Measurements from ENCODE around the gene ZNF84.

The ZNF84 gene

GRCh38 chr12:133061954-133062353 lies 24.6 kb downstream of the ZNF84 start:
- Histone ChIP-seq H3K4me2 (ENCODE audit: low read depth, low read length) (no peak overlapping the region), H3K36me3 (replicated peaks; ENCODE audit: insufficient read depth, low read length) (no peaks in the 10 kb centered on the region), H2AFZ (ENCODE audit: low read length) (no peak overlapping the region), H3K79me2 (ENCODE audit: low read length) (no peaks in the 10 kb centered on the region), H3F3A (ENCODE audit: insufficient read depth, low read length) (no peaks in the 10 kb centered on the region), H3K9ac (ENCODE audit: low read length) (no peak overlapping the region), H3K27ac (ENCODE audit: low read length) (no peak overlapping the region), H3K9me2 (replicated peaks; ENCODE audit: insufficient read depth, low read length) (no peaks in the 10 kb centered on the region), H3K9me3 (replicated peaks; ENCODE audit: insufficient read depth, low read length) (no peaks in the 10 kb centered on the region), H3K4me1 (ENCODE audit: low read length) (no peaks in the 10 kb centered on the region), H4K20me1 (ENCODE audit: insufficient read depth, low read length) (no peaks in the 10 kb centered on the region), H3K27me3 (replicated peaks; ENCODE audit: insufficient read depth, low read length) (no peaks in the 10 kb centered on the region), H3K4me3 (ENCODE audit: low read length) (no peak overlapping the region)
- no peak for TF ChIP-seq EZH2phosphoT487 (IDR thresholded peaks at IDR 0.05; ENCODE audit: low read length)
- TF ChIP-seq CTCF (IDR thresholded peaks at IDR 0.05; ENCODE audit: low read length): no peak
- no peak for TF ChIP-seq EZH2 (optimal IDR thresholded peaks at IDR 0.05; ENCODE audit: low read depth, low read length)
- DNase-seq: no peak

- TF ChIP-seq CTCF (IDR thresholded peaks at IDR 0.05; ENCODE audit: low read length) (no peak), EZH2phosphoT487 (IDR thresholded peaks at IDR 0.05; ENCODE audit: low read length) (no peak), EZH2 (optimal IDR thresholded peaks at IDR 0.05; ENCODE audit: low read depth, low read length) (no peak)
- DNase-seq: no peak
- H3K27me3 ChIP-seq (replicated peaks; ENCODE audit: insufficient read depth, low read length): no peaks in the 10 kb centered on the region
- no peaks in the 10 kb centered on the region for H3K36me3 ChIP-seq (replicated peaks; ENCODE audit: insufficient read depth, low read length)
- no peaks in the 10 kb centered on the region for H3F3A ChIP-seq (ENCODE audit: insufficient read depth, low read length)
- no peak overlapping the region for H3K4me2 ChIP-seq (ENCODE audit: low read depth, low read length)
- no peak overlapping the region for H3K4me3 ChIP-seq (ENCODE audit: low read length)
- H3K9ac ChIP-seq (ENCODE audit: low read length): no peak overlapping the region
- no peaks in the 10 kb centered on the region for H3K4me1 ChIP-seq (ENCODE audit: low read length)
- H3K9me2 ChIP-seq (replicated peaks; ENCODE audit: insufficient read depth, low read length): no peaks in the 10 kb centered on the region
- no peaks in the 10 kb centered on the region for H3K79me2 ChIP-seq (ENCODE audit: low read length)
- no peak overlapping the region for H2AFZ ChIP-seq (ENCODE audit: low read length)
- H3K9me3 ChIP-seq (replicated peaks; ENCODE audit: insufficient read depth, low read length): no peaks in the 10 kb centered on the region
- no peaks in the 10 kb centered on the region for H4K20me1 ChIP-seq (ENCODE audit: insufficient read depth, low read length)
- H3K27ac ChIP-seq (ENCODE audit: low read length): no peak overlapping the region
Measured at GRCh38 chr12:133063556-133063955, 26.2 kb downstream of the ZNF84 start.

GRCh38 chr12:133073836-133074235 lies 36.5 kb downstream of the ZNF84 start:
- Histone ChIP-seq H2AFZ (ENCODE audit: low read length) (no peak overlapping the region), H3K4me2 (ENCODE audit: low read depth, low read length) (no peak overlapping the region), H3K4me3 (ENCODE audit: low read length) (no peak overlapping the region), H3K4me1 (ENCODE audit: low read length) (no peaks in the 10 kb centered on the region), H3K27ac (ENCODE audit: low read length) (no peak overlapping the region), H3K9me2 (replicated peaks; ENCODE audit: insufficient read depth, low read length) (no peaks in the 10 kb centered on the region), H3K9ac (ENCODE audit: low read length) (no peak overlapping the region), H3K36me3 (replicated peaks; ENCODE audit: insufficient read depth, low read length) (no peaks in the 10 kb centered on the region), H3K79me2 (ENCODE audit: low read length) (no peaks in the 10 kb centered on the region), H3F3A (ENCODE audit: insufficient read depth, low read length) (no peaks in the 10 kb centered on the region), H3K9me3 (replicated peaks; ENCODE audit: insufficient read depth, low read length) (no peaks in the 10 kb centered on the region), H4K20me1 (ENCODE audit: insufficient read depth, low read length) (no peaks in the 10 kb centered on the region), H3K27me3 (replicated peaks; ENCODE audit: insufficient read depth, low read length) (no peaks in the 10 kb centered on the region)
- DNase-seq: no peak
- no peak for TF ChIP-seq CTCF (IDR thresholded peaks at IDR 0.05; ENCODE audit: low read length)
- no peak for TF ChIP-seq EZH2phosphoT487 (IDR thresholded peaks at IDR 0.05; ENCODE audit: low read length)
- TF ChIP-seq EZH2 (optimal IDR thresholded peaks at IDR 0.05; ENCODE audit: low read depth, low read length): no peak
